GM12878 (cell line): ENCODE data around the gene TCERG1L. TPM values are rescaled to one million over a fixed set of nuclear protein-coding genes. Genes with fewer than 3 reads are reported as not detected.

Experiments used
- ATAC-seq: fragments of 200-7000 bp; cut with Tn5 transposase; 3 replicates; pipeline ENCODE4 v1.9.1; 2020; ENCODE audit warnings: mild to moderate bottlenecking, moderate library complexity
- BruUV-seq: library from RNA; stranded (reverse); fragments of 400-500 nt; replicated peaks from 2 replicates; lab custom pipeline; 2021; lab: Mats Ljungman, UMichigan
- CTCF ChIA-PET: fragments of 300-600 bp; sonication (Branson Sonifier 250); formaldehyde crosslinking; extraction: SDS; loops from one replicate; lab custom pipeline; 2021; ENCODE audit warnings: inconsistent platforms; lab: Yijun Ruan, JAX
- POLR2A ChIA-PET: fragments of 350-600 bp; formaldehyde crosslinking; extraction: SDS; loops from one replicate; lab custom pipeline; 2021; ENCODE audit warnings: inconsistent platforms; lab: Charles Lee
- RAD21 ChIA-PET: fragments of 300-600 bp; sonication (Branson Sonifier 250); formaldehyde crosslinking; loops from one replicate; lab custom pipeline; 2023; ENCODE audit warnings: antibody characterized with exemption; ENCODE audit not compliant: unreplicated experiment; lab: Charles Lee
- SMC1A ChIA-PET: fragments of 300-600 bp; sonication (Branson Sonifier 250); formaldehyde crosslinking; loops from one replicate; lab custom pipeline; 2023; ENCODE audit not compliant: unreplicated experiment, uncharacterized antibody; lab: Charles Lee
- DNase-seq: peaks from one replicate; pipeline ENCODE4 v3.0.0-alpha.2; 2011; ENCODE audit warnings: low read depth, low spot score
- FAIRE-seq: peaks from 3 replicates; lab custom pipeline; 2011; peaks lifted over from hg19 to GRCh38; lab: Jason Lieb, UNC
- H2AFZ ChIP-seq: 2 replicates; pipeline ENCODE4 v1.6.0; 2011; ENCODE audit warnings: low read depth, low read length, control low read depth; ENCODE audit not compliant: control insufficient read depth
- H3K27ac ChIP-seq: 2 replicates; pipeline ENCODE4 v1.5.1; 2011; ENCODE audit warnings: control low read depth; ENCODE audit not compliant: control insufficient read depth, insufficient read depth
- H3K27me3 ChIP-seq, 2 experiments: replicated peaks in 1 of 2; 2 replicates each; pipeline versions ENCODE4 v1.6.0 to v1.6.1; 2011; ENCODE audit warnings: low read length in 1 of 2; ENCODE audit not compliant: control insufficient read depth in 2 of 2, insufficient read depth in 2 of 2
- H3K36me3 ChIP-seq, 2 experiments: 2 replicates each; pipeline ENCODE4 v1.5.1; 2011; ENCODE audit warnings: low read length in 1 of 2; ENCODE audit not compliant: control insufficient read depth in 2 of 2, insufficient read depth in 2 of 2
- H3K4me1 ChIP-seq: 2 replicates; pipeline ENCODE4 v1.6.1; 2011; ENCODE audit warnings: mild to moderate bottlenecking, low read length, moderate library complexity, mixed read lengths; ENCODE audit not compliant: control insufficient read depth, insufficient read depth
- H3K4me2 ChIP-seq: 2 replicates; pipeline ENCODE4 v1.6.0; 2011; ENCODE audit warnings: control low read depth; ENCODE audit not compliant: control insufficient read depth, insufficient read depth
- H3K4me3 ChIP-seq: fragments of 200-600 bp; sonication (generic); 2 replicates; pipeline ENCODE4 v1.5.1; 2016
- H3K79me2 ChIP-seq: 2 replicates; pipeline ENCODE4 v1.6.0; 2011; ENCODE audit warnings: low read length; ENCODE audit not compliant: control insufficient read depth, insufficient read depth
- H3K9ac ChIP-seq: 2 replicates; pipeline ENCODE4 v1.8.0; 2011; ENCODE audit warnings: low read length, control low read depth, mixed read lengths; ENCODE audit not compliant: control insufficient read depth, insufficient read depth
- H3K9me3 ChIP-seq: replicated peaks from 3 replicates; pipeline ENCODE4 v1.5.1; 2011; ENCODE audit warnings: mild to moderate bottlenecking, low read length; ENCODE audit not compliant: control insufficient read depth, insufficient read depth
- H4K20me1 ChIP-seq: 2 replicates; pipeline ENCODE4 v1.6.0; 2011; ENCODE audit not compliant: control insufficient read depth, insufficient read depth
- BRCA1 ChIP-seq: IDR thresholded peaks from 2 replicates; pipeline ENCODE4 v1.6.1; 2011; ENCODE audit warnings: low read depth, low read length, improper control_type of control experiment
- IKZF2 ChIP-seq, 2 experiments: fragments of 450-650 bp; IDR thresholded peaks; 2 replicates each; pipeline ENCODE4 v1.6.1; 2017; ENCODE audit warnings: mild to moderate bottlenecking in 2 of 2, moderate library complexity in 2 of 2
- KLF5 ChIP-seq: fragments of 450-650 bp; IDR thresholded peaks from 2 replicates; pipeline ENCODE4 v1.6.1; 2014; ENCODE audit warnings: mild to moderate bottlenecking; ENCODE audit not compliant: partially characterized antibody
- MYB ChIP-seq: fragments of 150-350 bp; IDR thresholded peaks from 2 replicates; pipeline ENCODE4 v1.6.1; 2014; ENCODE audit warnings: mild to moderate bottlenecking, low read depth, low read length, borderline replicate concordance
- SMC3 ChIP-seq: IDR thresholded peaks from 2 replicates; pipeline ENCODE4 v1.6.1; 2011; ENCODE audit warnings: low read length, improper control_type of control experiment, borderline replicate concordance
- WGBS: methylation state at CpG from one replicate; pipeline ENCODE4 v1.1.6; 2016; ENCODE audit warnings: low lambda C conversion rate; ENCODE audit not compliant: insufficient replicate concordance, insufficient coverage; ENCODE audit errors: missing lambda C conversion rate; 5-methylcytosine and 5-hydroxymethylcytosine counted together
- in situ Hi-C: fragments of 300-500 bp; cut with MboI; formaldehyde crosslinking; loops from 9 replicates; pipeline ENCODE4 v1.14.3; 2018; ENCODE audit warnings: mixed read lengths
- intact Hi-C: fragments of 100-400 bp; cut with micrococcal nuclease; formaldehyde crosslinking; loops from one replicate; pipeline ENCODE4 v1.14.2; 2022; ENCODE audit not compliant: unreplicated experiment
- polyA plus RNA-seq, 11 experiments: library from polyadenylated mRNA; depleted of rRNA in 4 of 11; unstranded in 6 of 11; stranded (reverse) in 5 of 11; fragments of >200 nt; fragmentation: Nextera tagmentation in 4 of 11; fragmentation: Illumina TruSeq in 1 of 11; extraction: Ambion mirVana in 4 of 11; extraction: Trizol in 1 of 11; gene quantifications; 1 replicate in 1 of 11; 2 replicates in 10 of 11; pipeline versions ENCODE4 v1.2.1 to v1.2.3, GENCODE V29; 2011 to 2016; ENCODE audit warnings: inconsistent platforms in 2 of 11, missing spikeins in 2 of 11, low read depth in 1 of 11
- total RNA-seq, 4 experiments: library from RNA; depleted of rRNA in 3 of 4; stranded (reverse); fragments of >200 nt in 3 of 4; fragmentation: Illumina TruSeq in 1 of 4; extraction: Trizol in 1 of 4; gene quantifications; 2 replicates each; pipeline versions ENCODE4 v1.2.1 to v1.2.3, GENCODE V29; 2013 to 2021
- TF ChIP-seq, protein P1 (sequence below): fragments of 450-650 bp; formaldehyde crosslinking; IDR thresholded peaks from 2 replicates; pipeline ENCODE4 v1.4.0; 2020; ENCODE audit warnings: mild to moderate bottlenecking, moderate library complexity
- TF ChIP-seq, protein P2 (sequence below): fragments of 450-650 bp; IDR thresholded peaks from 2 replicates; pipeline ENCODE4 v1.6.1; 2017; ENCODE audit warnings: antibody characterized with exemption, mild to moderate bottlenecking, moderate library complexity
- TF ChIP-seq, protein P3 (sequence below): fragments of 450-650 bp; IDR thresholded peaks from 2 replicates; pipeline ENCODE4 v1.6.1; 2018; ENCODE audit warnings: borderline replicate concordance, mild to moderate bottlenecking; ENCODE audit not compliant: partially characterized antibody
- TF ChIP-seq, protein P4 (sequence below): IDR thresholded peaks from 2 replicates; pipeline ENCODE4 v1.6.1; 2011; ENCODE audit warnings: low read depth, mild to moderate bottlenecking, low read length, moderate library complexity, borderline replicate concordance; ENCODE audit errors: extremely low read depth
- TF ChIP-seq, protein P5 (sequence below): fragments of 450-650 bp; IDR thresholded peaks from 2 replicates; pipeline ENCODE4 v1.6.1; 2017; ENCODE audit warnings: mild to moderate bottlenecking

TCERG1L gene
- total and polyA plus RNA-seq, 10 of the 15 experiments (the other 5 are each of a cell fraction or from before 2014, with no cell fraction given): not detected

DNA sequence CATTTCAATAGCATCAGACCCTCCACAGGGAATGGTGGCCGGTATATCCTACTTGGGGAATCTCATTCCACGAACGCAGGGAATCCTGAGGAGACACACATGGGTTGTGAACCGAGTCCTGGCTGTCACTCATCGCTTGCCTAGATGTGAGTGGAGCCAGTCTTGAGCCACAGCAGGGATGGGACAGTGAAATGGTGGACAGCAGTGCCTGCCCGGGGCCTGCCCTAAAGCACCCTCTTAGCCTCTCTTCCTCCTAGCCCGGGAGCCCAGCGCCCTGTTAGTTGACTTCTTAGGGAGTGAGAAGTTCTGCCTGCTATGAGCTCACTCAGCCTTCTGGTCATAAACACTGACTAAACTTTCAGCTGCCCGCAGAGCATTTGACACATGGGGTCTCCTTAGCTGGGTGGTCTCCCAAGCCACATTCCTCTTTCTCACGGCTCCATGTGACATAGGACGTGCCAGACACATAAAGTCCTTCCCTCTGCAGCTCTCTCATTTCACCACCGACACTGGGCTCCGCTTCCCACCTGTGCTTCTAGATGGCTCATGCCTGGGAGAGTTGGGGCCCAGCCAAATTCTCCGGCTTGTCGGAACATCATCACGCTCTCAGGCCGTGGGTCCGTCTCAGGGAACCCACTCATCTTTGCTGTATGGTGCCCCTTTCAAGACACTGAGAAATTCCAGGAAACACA is 60.9 kb downstream of the TCERG1L start:
- Histone ChIP-seq H4K20me1 (no peaks in the 10 kb centered on the region), H3K4me3 (no peak overlapping the region), H3K36me3 (no peaks in the 10 kb centered on the region), H3K9me3 (no peaks in the 10 kb centered on the region; the same call in 2 of the 3 replicates), H3K9ac (no peak overlapping the region), H2AFZ (no peak overlapping the region), H3K79me2 (no peaks in the 10 kb centered on the region), H3K4me2 (no peak overlapping the region), H3K27me3 (no peaks in the 10 kb centered on the region), H3K4me1 (no peaks in the 10 kb centered on the region), H3K27ac (no peak overlapping the region)
- WGBS: 23% methylated on average over 18 of the region's 18 CpGs
- BruUV-seq: no TSS peak
- FAIRE-seq (no peak), DNase-seq (no peak), ATAC-seq (no peak)
- SMC1A ChIA-PET: no interaction called here
- intact Hi-C loops: no loop called here
- CTCF ChIA-PET: no interaction called here
- RAD21 ChIA-PET: no interaction called here
- POLR2A ChIA-PET: no interaction called here
- in situ Hi-C loops: no loop called here
- TF ChIP-seq, protein P1, sequence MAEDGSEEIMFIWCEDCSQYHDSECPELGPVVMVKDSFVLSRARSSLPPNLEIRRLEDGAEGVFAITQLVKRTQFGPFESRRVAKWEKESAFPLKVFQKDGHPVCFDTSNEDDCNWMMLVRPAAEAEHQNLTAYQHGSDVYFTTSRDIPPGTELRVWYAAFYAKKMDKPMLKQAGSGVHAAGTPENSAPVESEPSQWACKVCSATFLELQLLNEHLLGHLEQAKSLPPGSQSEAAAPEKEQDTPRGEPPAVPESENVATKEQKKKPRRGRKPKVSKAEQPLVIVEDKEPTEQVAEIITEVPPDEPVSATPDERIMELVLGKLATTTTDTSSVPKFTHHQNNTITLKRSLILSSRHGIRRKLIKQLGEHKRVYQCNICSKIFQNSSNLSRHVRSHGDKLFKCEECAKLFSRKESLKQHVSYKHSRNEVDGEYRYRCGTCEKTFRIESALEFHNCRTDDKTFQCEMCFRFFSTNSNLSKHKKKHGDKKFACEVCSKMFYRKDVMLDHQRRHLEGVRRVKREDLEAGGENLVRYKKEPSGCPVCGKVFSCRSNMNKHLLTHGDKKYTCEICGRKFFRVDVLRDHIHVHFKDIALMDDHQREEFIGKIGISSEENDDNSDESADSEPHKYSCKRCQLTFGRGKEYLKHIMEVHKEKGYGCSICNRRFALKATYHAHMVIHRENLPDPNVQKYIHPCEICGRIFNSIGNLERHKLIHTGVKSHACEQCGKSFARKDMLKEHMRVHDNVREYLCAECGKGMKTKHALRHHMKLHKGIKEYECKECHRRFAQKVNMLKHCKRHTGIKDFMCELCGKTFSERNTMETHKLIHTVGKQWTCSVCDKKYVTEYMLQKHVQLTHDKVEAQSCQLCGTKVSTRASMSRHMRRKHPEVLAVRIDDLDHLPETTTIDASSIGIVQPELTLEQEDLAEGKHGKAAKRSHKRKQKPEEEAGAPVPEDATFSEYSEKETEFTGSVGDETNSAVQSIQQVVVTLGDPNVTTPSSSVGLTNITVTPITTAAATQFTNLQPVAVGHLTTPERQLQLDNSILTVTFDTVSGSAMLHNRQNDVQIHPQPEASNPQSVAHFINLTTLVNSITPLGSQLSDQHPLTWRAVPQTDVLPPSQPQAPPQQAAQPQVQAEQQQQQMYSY (CRISPR knock-in tag): no peak
- TF ChIP-seq BRCA1 (no peak), IKZF2 (IDR thresholded peaks at IDR 0.05) (no peak), MYB (no peak), SMC3 (no peak), KLF5 (no peak)
- TF ChIP-seq, protein P2, sequence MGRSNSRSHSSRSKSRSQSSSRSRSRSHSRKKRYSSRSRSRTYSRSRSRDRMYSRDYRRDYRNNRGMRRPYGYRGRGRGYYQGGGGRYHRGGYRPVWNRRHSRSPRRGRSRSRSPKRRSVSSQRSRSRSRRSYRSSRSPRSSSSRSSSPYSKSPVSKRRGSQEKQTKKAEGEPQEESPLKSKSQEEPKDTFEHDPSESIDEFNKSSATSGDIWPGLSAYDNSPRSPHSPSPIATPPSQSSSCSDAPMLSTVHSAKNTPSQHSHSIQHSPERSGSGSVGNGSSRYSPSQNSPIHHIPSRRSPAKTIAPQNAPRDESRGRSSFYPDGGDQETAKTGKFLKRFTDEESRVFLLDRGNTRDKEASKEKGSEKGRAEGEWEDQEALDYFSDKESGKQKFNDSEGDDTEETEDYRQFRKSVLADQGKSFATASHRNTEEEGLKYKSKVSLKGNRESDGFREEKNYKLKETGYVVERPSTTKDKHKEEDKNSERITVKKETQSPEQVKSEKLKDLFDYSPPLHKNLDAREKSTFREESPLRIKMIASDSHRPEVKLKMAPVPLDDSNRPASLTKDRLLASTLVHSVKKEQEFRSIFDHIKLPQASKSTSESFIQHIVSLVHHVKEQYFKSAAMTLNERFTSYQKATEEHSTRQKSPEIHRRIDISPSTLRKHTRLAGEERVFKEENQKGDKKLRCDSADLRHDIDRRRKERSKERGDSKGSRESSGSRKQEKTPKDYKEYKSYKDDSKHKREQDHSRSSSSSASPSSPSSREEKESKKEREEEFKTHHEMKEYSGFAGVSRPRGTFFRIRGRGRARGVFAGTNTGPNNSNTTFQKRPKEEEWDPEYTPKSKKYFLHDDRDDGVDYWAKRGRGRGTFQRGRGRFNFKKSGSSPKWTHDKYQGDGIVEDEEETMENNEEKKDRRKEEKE: no peak
- TF ChIP-seq, protein P3, sequence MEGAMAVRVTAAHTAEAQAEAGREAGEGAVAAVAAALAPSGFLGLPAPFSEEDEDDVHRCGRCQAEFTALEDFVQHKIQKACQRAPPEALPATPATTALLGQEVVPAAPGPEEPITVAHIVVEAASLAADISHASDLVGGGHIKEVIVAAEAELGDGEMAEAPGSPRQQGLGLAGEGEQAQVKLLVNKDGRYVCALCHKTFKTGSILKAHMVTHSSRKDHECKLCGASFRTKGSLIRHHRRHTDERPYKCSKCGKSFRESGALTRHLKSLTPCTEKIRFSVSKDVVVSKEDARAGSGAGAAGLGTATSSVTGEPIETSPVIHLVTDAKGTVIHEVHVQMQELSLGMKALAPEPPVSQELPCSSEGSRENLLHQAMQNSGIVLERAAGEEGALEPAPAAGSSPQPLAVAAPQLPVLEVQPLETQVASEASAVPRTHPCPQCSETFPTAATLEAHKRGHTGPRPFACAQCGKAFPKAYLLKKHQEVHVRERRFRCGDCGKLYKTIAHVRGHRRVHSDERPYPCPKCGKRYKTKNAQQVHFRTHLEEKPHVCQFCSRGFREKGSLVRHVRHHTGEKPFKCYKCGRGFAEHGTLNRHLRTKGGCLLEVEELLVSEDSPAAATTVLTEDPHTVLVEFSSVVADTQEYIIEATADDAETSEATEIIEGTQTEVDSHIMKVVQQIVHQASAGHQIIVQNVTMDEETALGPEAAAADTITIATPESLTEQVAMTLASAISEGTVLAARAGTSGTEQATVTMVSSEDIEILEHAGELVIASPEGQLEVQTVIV: no peak
- TF ChIP-seq, protein P4, sequence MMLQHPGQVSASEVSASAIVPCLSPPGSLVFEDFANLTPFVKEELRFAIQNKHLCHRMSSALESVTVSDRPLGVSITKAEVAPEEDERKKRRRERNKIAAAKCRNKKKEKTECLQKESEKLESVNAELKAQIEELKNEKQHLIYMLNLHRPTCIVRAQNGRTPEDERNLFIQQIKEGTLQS: no peak
- TF ChIP-seq, protein P5, sequence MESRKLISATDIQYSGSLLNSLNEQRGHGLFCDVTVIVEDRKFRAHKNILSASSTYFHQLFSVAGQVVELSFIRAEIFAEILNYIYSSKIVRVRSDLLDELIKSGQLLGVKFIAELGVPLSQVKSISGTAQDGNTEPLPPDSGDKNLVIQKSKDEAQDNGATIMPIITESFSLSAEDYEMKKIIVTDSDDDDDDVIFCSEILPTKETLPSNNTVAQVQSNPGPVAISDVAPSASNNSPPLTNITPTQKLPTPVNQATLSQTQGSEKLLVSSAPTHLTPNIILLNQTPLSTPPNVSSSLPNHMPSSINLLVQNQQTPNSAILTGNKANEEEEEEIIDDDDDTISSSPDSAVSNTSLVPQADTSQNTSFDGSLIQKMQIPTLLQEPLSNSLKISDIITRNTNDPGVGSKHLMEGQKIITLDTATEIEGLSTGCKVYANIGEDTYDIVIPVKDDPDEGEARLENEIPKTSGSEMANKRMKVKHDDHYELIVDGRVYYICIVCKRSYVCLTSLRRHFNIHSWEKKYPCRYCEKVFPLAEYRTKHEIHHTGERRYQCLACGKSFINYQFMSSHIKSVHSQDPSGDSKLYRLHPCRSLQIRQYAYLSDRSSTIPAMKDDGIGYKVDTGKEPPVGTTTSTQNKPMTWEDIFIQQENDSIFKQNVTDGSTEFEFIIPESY: no peak
